ENCODE results near the gene DCC. TPM values are rescaled to one million over a fixed set of nuclear protein-coding genes. Genes with fewer than 3 reads are reported as not detected.

DCC gene
- total RNA-seq, 4 donors from 2014 or later, result 0.13 TPM; not detected in 3

DNA sequence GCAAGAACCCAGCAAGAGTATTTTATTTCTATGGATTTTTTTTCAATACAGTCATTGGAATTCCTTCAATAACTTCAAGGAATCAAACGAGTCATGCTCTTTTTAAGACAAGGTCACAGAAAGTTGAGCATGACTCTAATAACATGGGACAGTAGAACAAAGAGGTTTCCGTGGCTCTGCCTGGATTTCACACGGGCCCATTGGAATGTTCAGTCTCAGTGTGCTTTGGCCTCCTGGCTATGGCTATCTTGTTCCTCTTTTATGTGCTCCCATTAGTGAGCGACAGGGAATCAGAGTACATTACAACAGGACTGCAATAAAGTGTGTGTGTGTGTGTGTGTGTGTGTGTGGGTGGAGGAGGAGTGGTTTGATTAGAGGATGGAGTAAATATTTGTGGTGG, 312.4 kb downstream of the DCC start:
- intact Hi-C loops (cut with DNase I; ENCODE audit: low total_unique reads), result no loop called here
- H3K4me3 ChIP-seq (ENCODE audit: low read depth, poor library complexity, severe bottlenecking), result no peak overlapping the region
- WGBS, 2 donors, result 34 to 37% methylated on average over 4 of the region's 4 CpGs
- TF ChIP-seq, protein P1, sequence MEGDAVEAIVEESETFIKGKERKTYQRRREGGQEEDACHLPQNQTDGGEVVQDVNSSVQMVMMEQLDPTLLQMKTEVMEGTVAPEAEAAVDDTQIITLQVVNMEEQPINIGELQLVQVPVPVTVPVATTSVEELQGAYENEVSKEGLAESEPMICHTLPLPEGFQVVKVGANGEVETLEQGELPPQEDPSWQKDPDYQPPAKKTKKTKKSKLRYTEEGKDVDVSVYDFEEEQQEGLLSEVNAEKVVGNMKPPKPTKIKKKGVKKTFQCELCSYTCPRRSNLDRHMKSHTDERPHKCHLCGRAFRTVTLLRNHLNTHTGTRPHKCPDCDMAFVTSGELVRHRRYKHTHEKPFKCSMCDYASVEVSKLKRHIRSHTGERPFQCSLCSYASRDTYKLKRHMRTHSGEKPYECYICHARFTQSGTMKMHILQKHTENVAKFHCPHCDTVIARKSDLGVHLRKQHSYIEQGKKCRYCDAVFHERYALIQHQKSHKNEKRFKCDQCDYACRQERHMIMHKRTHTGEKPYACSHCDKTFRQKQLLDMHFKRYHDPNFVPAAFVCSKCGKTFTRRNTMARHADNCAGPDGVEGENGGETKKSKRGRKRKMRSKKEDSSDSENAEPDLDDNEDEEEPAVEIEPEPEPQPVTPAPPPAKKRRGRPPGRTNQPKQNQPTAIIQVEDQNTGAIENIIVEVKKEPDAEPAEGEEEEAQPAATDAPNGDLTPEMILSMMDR (IDR thresholded peaks at IDR 0.05), result no peak
- no peak for TF ChIP-seq POLR2A (IDR thresholded peaks at IDR 0.05)
- DNase-seq (ENCODE audit: low spot score in 2 of 2), result no peak

DNA sequence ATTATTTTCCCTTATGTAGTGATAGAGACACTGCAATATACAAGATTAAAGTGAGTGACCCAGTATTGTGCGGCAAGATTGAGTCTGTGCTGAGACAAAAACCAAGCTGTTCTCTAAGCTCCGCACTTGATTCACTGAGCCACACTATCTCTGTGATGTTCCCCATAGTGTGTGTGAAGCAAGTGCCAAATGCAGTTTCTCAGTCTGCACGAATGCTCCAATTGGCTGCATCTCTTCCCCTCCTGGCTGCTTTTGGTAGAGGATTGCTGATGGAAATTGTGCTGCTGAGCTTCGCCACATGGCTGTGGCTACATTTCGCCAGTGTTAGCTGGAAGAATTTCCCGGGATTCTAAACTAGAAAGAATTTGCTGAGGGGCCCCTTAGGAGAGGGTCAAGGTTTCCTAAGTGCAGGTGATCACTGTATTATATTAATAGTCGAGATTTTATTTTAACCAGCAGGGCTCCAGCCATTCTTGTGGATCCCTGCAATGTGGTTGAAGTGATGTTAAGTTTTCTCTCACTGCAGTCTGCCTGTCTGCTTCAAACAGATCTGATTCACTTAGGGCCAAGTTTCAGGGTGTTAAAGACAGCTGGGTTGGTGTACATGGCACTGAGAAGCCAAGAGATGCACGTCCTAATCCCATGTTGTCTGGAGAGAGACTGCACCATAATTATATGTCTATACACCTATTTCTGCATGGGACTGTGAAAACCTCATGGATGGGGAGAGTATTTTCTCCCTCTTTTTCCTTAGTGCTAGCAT, 317.2 kb downstream of the DCC start:
- H3K4me3 ChIP-seq (ENCODE audit: low read depth, poor library complexity, severe bottlenecking), result no peak overlapping the region
- 73 to 74% methylated on average over 8 of the region's 8 CpGs for WGBS, 2 donors
- intact Hi-C loops (cut with DNase I; ENCODE audit: low total_unique reads), result no loop called here
- no peak for TF ChIP-seq POLR2A (IDR thresholded peaks at IDR 0.05)
- TF ChIP-seq, protein P1 (IDR thresholded peaks at IDR 0.05), result no peak
- DNase-seq (ENCODE audit: low spot score in 2 of 2), result no peak

DNA sequence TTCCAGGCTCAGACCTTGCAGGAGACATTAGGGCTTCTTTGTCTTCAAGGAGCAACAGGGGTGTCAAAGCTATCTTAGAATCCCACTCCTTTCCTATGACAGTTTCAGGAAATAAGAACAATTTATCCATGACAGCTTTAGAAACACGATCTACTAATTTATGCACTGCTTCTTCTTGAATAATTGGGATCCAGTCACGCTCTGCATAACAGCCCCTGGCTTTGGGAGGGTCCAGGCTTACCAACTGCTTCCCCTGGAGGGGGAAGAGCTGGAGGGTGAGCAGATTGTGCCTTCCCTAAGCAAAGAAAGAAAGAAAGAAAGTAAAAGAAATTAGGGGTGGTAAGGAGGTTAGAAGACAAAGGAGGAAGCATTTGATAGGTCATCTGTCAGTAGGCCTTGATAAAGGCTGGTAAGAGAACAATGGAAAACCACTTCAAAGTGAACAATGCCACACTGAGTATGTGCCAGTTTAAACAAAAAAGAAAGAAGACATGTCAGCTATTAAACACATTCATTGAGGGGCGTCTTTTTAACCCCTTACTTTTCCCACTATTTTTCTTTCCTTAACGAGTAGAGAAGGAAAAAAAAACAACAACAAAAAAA, 327.6 kb downstream of the DCC start:
- TF ChIP-seq, protein P1 (IDR thresholded peaks at IDR 0.05), result no peak
- no peak for TF ChIP-seq POLR2A (IDR thresholded peaks at IDR 0.05)
- no peak for DNase-seq (ENCODE audit: low spot score in 2 of 2)
- WGBS, 2 donors, result 49 to 58% methylated on average over 4 of the region's 4 CpGs
- no peak overlapping the region for H3K4me3 ChIP-seq (ENCODE audit: low read depth, poor library complexity, severe bottlenecking)
- intact Hi-C loops (cut with DNase I; ENCODE audit: low total_unique reads), result no loop called here

DNA sequence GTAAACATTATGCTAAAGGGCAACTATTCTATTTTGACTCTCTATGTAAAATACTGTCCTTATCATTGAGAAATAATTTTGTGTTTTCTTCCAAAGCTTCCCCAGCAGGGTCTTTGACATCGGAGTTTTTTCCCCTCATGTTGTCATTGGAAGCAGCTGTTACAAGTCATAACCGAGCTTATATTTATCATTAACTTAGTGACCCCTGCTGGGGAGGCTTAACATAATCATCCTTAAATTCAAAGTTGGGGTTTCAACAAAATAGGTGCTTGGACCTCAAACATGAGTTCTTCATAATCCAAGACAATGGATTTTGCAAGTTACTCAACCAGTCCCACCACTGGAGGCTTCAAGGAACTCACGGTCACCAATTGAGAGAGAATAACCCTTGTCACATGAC, 330.9 kb downstream of the DCC start:
- WGBS, 2 donors, result 6 to 14% methylated on average over 3 of the region's 3 CpGs
- DNase-seq (ENCODE audit: low spot score in 2 of 2), result no peak
- H3K4me3 ChIP-seq (ENCODE audit: low read depth, poor library complexity, severe bottlenecking), result no peak overlapping the region
- TF ChIP-seq, protein P1 (IDR thresholded peaks at IDR 0.05), result no peak
- TF ChIP-seq POLR2A (IDR thresholded peaks at IDR 0.05), result no peak
- intact Hi-C loops (cut with DNase I; ENCODE audit: low total_unique reads), result no loop called here

DNA sequence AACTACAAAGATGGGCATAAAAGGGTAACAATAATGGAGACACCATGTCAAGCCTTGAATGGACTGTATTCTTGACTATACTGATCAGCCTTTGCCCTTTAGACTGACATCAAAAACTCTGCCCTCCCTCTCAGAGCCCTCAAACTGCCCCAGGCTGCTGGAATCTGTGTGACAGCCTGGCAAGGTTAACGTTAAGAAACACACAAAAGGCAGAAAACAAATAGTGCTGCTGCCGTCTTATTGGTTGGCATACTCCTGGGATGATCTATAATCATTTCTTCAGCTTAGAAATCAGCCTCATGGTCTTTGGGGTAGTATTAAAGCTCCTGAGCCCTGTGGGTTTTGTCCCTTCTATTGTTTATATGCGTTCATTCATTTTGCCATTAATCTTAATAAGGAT, 338.0 kb downstream of the DCC start:
- 44 to 53% methylated on average over 3 of the region's 3 CpGs for WGBS, 2 donors
- H3K4me3 ChIP-seq (ENCODE audit: low read depth, poor library complexity, severe bottlenecking), result no peak overlapping the region
- DNase-seq (ENCODE audit: low spot score in 2 of 2), result no peak
- intact Hi-C loops (cut with DNase I; ENCODE audit: low total_unique reads), result no loop called here
- no peak for TF ChIP-seq POLR2A (IDR thresholded peaks at IDR 0.05)
- TF ChIP-seq, protein P1 (IDR thresholded peaks at IDR 0.05), result no peak
